ENCODE measurements around the gene BAG5.
"Not testable (repeated sequence)": the region's sequence is repeated elsewhere in the genome, so short reads cannot be mapped to it uniquely, and the experiment has no call there.

Gene BAG5

DNA sequence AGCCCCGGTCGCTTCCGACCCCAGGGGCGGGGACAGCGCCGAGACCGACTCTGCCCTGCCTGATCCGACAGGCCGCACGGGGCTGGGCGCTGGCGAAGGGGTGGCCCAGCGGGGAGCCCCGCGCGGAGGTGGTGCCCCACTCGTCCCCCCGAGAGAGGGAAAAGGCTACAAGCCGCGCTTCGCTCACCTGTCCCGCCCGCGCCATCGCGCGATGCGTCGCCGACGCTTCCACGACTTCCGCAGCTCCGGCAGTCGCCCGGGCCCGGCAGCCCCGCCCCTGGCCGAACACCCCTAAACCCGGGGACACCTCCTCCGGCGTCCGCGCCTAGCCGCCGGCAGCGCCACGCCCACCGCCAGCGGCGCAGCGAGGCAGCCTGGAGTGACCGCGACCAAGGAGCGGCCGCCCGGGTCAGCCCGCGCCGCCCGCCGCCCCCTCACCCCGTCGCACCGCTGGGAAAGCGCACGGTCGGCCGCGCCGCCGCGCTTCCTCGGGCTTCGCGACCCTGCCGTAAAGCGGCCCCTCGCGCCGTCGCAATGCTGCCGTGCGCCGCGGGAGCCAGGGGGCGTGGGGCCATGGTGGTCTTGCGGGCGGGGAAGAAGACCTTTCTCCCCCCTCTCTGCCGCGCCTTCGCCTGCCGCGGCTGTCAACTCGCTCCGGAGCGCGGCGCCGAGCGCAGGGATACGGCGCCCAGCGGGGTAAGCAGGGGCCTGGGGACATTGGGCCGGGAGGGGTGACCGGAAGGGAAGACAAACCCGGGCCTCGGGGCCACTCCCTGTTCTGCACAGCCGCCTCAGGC lies at the start of gene BAG5, which contains the start of gene COA8:
BAG5 (minus strand) TSS at position 229 of the 797 bp plus-strand sequence. CDS start 1,493 bp downstream, outside the sequence.
COA8 (plus strand) TSS at position 532 of the 797 bp plus-strand sequence; CDS start at position 574, 42 bp downstream.
- peak; percentile 78 for DNase-seq (ENCODE audit: low read depth)

- DNase-seq (ENCODE audit: low read depth), result no peak
Measured at GRCh38 chr14:103611215-103611614, 48.8 kb upstream of the BAG5 start.

GRCh38 chr14:103609081-103609480 lies 46.6 kb upstream of the BAG5 start:
- DNase-seq (ENCODE audit: low read depth), result not testable (repeated sequence)

- DNase-seq (ENCODE audit: low read depth), result no peak
Measured at GRCh38 chr14:103607822-103608221, 45.4 kb upstream of the BAG5 start.

GRCh38 chr14:103606963-103607668 lies 44.7 kb upstream of the BAG5 start:
- peak; percentile 95 for DNase-seq (ENCODE audit: low read depth)

GRCh38 chr14:103604620-103605019 lies 42.2 kb upstream of the BAG5 start:
- no peak for DNase-seq (ENCODE audit: low read depth)

- DNase-seq (ENCODE audit: low read depth), result no peak
Measured at GRCh38 chr14:103600503-103600902, 38.0 kb upstream of the BAG5 start.

- DNase-seq (ENCODE audit: low read depth), result peak; percentile 90
Measured at GRCh38 chr14:103597623-103598377, 35.3 kb upstream of the BAG5 start.

- peak; percentile 83 for DNase-seq (ENCODE audit: low read depth)
Measured at GRCh38 chr14:103594265-103594664, 31.8 kb upstream of the BAG5 start.

GRCh38 chr14:103593577-103593976 lies 31.1 kb upstream of the BAG5 start:
- no peak for DNase-seq (ENCODE audit: low read depth)

GRCh38 chr14:103584326-103584915 lies 22.0 kb upstream of the BAG5 start:
- no peak for DNase-seq (ENCODE audit: low read depth)

DNA sequence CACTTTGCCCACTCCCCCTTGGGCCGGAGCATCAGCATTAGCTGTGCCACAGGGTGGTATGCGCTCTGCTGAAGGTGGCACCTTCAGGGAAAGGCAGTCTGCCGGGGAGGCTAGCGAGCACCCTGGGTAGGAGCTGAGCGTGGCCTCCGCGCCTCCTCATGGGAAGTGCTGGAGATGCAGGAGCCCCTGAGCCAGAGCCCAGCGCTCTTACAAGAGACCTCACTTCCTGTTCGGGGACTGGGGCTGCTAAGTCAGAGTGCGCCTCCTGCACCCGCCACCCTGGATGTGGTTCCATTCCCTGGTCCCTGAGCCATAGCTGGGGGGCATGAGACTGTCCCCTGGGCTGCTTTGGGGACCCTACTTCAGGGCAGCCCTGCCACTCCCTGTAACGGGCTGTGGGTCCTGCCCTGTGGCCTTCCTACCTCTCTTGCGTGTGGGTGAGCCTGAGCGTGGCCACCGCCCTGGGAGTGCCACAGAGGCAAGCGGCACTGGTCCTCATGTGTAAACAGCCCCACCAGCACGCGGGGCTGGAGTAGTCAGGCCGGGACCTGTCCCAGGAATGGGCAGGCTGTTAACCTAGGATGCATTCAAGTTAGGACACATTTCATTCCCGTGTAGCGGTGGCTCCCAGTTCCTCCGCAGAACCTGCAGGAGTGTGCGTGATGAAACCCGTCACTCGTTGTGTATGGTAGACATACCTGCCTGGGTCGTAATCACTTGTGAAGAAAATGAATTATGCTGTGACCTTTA lies 19.7 kb upstream of the BAG5 start:
- no peak for DNase-seq (ENCODE audit: low read depth)

- DNase-seq (ENCODE audit: low read depth), result no peak
Measured at GRCh38 chr14:103581206-103581605, 18.7 kb upstream of the BAG5 start.

DNA sequence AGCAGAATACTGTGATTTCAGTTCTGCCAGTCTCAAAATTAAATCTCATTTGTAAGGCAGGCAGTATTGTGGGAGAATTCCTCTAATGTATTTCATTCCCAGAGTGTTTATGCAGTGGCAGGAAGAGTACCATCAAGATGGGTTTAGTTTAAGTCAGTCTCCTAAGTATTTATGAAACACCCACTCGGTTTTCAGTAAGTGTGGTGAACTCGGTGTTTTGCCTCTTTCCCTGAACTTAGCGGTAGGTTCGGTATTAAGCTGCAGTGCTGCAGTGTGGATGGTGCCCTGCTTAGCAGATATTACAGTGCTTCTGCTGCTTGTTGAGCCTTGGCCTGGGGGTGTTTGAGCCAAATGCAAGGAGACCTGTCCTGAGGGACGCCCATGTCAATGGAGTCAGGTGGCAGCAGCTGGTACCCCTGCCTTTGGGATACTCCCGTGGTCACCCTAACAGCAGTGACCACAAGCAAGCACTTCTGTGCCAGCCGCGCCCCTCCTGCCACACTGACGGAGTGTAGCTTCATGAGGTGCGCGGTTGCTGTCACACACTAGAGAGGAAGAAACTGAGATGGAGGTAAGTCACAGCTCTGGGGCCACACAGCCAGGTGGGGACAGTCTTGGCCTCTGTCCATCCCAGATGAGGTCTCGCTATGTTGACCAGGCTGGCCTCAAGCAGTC lies 16.1 kb upstream of the BAG5 start:
- DNase-seq (ENCODE audit: low read depth), result no peak

DNA sequence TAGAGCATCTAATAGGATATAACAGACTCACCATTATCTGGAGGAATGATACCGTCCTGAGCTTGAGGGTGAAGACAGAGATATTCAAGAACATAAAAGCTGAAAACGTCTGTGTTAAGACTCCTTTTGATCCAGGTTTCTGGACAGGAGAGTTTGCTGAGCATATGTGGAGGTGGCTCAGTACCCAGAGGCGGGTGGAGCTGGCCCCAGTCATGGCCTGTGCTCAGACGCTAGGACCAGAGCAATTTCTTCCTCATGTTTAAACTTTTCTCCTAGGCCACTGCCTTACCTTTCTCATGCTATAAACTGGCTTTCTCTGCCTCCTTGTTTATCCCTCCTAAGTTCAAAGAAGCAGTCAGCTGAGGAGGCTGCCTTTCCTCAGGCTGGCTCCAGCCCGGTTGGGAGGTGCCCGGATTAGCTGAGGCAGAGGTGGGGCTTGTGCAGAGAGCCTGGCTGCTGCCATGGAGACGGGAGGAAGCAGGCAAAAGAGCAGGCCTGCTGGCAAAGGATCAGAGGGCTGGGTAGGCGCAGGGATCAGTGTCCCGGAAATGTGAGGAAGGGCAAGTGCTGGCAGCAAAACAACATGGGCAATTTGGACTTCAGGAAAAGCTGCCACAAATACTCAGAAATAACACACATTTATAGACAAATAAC lies 14.0 kb upstream of the BAG5 start:
- peak; percentile 93 for DNase-seq (ENCODE audit: low read depth)

DNA sequence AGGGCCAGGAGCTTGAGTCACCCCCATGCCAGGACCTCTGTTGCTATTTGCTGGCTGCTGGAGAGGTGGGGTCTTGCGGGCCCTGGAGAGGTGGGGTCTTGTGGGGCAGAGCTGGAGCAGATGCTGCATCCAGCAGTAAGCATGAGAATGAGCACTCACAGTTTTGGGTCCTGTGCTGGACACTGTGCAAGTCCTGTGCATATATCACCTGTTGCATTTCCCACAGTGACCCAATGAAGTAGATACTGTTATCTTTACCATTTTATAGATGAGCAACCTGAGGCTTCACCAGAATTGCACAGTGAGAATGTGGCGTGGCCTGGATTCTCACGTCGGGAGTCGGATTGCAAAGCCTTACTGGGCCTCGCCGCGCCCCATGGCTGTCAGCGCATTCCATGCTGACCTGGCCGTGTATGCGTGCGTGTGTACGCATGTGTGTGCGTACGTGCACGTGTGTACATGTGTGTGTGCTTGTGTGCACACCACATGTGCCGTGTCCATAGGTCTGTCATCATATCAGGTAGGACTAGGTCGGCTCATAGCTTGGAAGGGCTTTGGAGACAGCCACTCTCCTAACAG lies 12.3 kb upstream of the BAG5 start:
- DNase-seq (ENCODE audit: low read depth), result no peak

GRCh38 chr14:103574104-103574503 lies 11.6 kb upstream of the BAG5 start:
- DNase-seq (ENCODE audit: low read depth), result no peak

DNA sequence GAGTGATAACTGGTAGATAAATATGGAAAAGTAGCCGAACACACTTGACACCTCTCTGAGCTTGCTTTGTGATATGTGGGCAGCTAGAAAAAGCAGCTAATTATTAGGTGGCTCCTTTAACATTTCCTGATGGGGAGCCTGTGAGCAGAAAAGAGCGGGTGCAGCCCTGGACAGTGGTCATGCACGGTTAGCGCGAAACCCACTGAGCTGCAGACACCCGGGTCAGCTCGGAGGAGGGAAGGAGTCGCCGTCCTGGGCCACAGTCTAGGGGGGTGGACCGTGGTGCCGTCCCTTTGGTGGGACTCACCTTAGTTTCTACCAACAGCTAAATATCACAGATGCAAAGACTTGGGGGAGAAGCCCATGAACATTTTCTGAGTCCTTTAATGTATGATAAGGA lies 7.0 kb upstream of the BAG5 start:
- DNase-seq (ENCODE audit: low read depth), result no peak

DNA sequence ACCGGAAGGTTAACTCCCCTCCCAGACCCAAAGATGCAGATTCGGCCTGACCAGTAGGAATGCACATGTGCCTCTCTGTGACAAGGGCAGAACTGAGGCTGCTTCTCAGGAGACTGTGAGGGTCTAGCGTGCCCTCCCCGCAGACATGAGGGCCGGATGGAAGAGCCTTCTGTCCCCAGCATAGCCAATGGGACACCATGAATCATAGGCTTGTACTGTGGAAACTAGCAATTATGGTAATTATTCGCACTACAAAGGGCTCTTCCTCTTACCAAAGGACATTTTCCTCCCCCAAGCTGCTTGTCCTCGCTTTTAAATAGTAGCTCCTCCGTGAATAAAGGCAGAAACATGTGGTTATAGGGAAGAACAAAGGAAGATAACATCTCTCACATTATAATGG lies 6.5 kb upstream of the BAG5 start:
- no peak for DNase-seq (ENCODE audit: low read depth)
